Measurements from ENCODE around the gene SMIM9. TPM values are rescaled to one million over a fixed set of nuclear protein-coding genes. Genes with fewer than 3 reads are reported as not detected.

Gene SMIM9
- polyA plus RNA-seq, 3 donors: not detected

DNA sequence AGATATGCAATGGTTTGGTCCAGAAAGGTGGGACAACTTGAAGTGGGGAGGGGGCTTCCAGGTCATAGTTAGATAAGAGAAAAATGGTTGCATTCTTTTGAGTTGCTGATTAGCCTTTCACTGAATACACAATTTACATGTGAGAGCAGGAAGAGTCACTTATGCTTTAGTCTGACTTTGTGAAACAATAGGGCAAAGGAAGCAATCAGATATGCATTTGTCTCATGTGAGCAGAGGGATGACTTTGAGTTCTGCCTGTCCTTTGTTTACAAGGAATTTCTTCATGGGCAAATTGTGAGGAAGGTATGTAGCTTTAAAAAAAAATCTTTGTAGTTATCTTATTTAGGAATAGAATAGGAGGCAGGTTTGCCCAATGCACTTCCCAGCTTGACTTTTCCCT lies 12.9 kb downstream of the SMIM9 start:
- H3K9ac ChIP-seq (ENCODE audit: insufficient read depth, low read length, poor library complexity, severe bottlenecking): no peak overlapping the region
- TF ChIP-seq, protein P1, sequence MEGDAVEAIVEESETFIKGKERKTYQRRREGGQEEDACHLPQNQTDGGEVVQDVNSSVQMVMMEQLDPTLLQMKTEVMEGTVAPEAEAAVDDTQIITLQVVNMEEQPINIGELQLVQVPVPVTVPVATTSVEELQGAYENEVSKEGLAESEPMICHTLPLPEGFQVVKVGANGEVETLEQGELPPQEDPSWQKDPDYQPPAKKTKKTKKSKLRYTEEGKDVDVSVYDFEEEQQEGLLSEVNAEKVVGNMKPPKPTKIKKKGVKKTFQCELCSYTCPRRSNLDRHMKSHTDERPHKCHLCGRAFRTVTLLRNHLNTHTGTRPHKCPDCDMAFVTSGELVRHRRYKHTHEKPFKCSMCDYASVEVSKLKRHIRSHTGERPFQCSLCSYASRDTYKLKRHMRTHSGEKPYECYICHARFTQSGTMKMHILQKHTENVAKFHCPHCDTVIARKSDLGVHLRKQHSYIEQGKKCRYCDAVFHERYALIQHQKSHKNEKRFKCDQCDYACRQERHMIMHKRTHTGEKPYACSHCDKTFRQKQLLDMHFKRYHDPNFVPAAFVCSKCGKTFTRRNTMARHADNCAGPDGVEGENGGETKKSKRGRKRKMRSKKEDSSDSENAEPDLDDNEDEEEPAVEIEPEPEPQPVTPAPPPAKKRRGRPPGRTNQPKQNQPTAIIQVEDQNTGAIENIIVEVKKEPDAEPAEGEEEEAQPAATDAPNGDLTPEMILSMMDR (IDR thresholded peaks at IDR 0.05): no peak
- H2AFZ ChIP-seq (ENCODE audit: insufficient read depth, low read depth, low read length, poor library complexity, severe bottlenecking): no peak overlapping the region
- H3K4me1 Mint-ChIP-seq: no peaks in the 10 kb centered on the region
- H3K4me1 ChIP-seq (ENCODE audit: control insufficient read depth in 1 of 2, insufficient read depth in 2 of 2, low read length in 2 of 2): no peaks in the 10 kb centered on the region
- peaks cover 0 to 8% (median 6%) of the 10 kb centered on the region in 7 donors for H3K9me3 Mint-ChIP-seq
- H3K27ac Mint-ChIP-seq: no peak overlapping the region
- no peaks in the 10 kb centered on the region for H3K36me3 Mint-ChIP-seq
- DNase-seq: no peak
- intact Hi-C loops (cut with micrococcal nuclease): no loop called here
- no peaks in the 10 kb centered on the region for H4K20me1 ChIP-seq (ENCODE audit: insufficient read depth, low read length)
- H3K27me3 ChIP-seq (ENCODE audit: control insufficient read depth in 2 of 2, insufficient read depth in 2 of 2, low read length in 2 of 2): no peaks in the 10 kb centered on the region
- no peak overlapping the region for H3K4me2 ChIP-seq (replicated peaks; ENCODE audit: extremely low read depth, low read length, poor library complexity, severe bottlenecking)
- no peak overlapping the region for H3K4me3 Mint-ChIP-seq
- no peaks in the 10 kb centered on the region for H3K36me3 ChIP-seq (replicated peaks in 1 of 2; ENCODE audit: control insufficient read depth in 1 of 2, insufficient read depth in 2 of 2, low read length in 2 of 2)
- peaks cover 0 to 2% (median 0%) of the 10 kb centered on the region in 3 donors for H3K27me3 Mint-ChIP-seq (ENCODE audit: low read depth in 3 of 3)
- no peaks in the 10 kb centered on the region for H3K9me3 ChIP-seq (replicated peaks in 1 of 2; ENCODE audit: control insufficient read depth in 1 of 2, insufficient read depth in 1 of 2, low read length in 2 of 2)
- no peak overlapping the region for H3K27ac ChIP-seq (ENCODE audit: low read depth in 1 of 2, low read length in 2 of 2)
- H3K79me2 ChIP-seq (ENCODE audit: insufficient read depth, low read length): no peaks in the 10 kb centered on the region
- no peak overlapping the region for H3K4me3 ChIP-seq (replicated peaks in 1 of 3; ENCODE audit: low read depth in 2 of 3, low read length in 3 of 3)

DNA sequence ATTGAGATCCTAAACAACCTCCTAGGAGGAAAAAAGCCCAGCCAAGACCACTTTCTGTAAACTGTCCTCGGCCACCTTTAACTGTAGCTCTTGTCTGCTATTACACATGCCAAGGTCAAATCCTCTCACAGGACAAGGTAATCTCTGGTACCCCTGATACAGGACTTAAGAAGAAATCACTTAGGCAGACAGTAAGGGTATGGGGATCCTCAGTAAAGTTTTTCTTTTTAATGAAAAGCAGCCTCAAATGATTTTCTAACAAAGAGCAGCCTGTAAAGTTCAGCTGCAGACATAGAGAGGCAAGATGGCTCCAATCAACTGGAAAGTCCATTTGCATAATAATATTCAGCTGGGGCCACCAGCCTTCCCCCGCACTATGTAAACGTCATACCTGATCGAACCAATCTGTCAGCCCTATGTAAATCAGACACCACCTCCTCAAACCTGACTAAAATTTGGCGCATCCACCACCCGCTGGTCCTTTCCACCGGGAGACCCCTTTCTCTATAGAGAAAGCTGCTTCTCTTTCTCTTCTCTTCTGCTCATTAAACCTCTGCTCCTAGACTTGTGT lies 14.6 kb downstream of the SMIM9 start:
- no peak overlapping the region for H3K4me3 Mint-ChIP-seq
- Histone ChIP-seq H3K27me3 (ENCODE audit: control insufficient read depth in 2 of 2, insufficient read depth in 2 of 2, low read length in 2 of 2) (no peaks in the 10 kb centered on the region), H4K20me1 (ENCODE audit: insufficient read depth, low read length) (no peaks in the 10 kb centered on the region), H3K4me1 (ENCODE audit: control insufficient read depth in 1 of 2, insufficient read depth in 2 of 2, low read length in 2 of 2) (no peaks in the 10 kb centered on the region), H3K4me2 (replicated peaks; ENCODE audit: extremely low read depth, low read length, poor library complexity, severe bottlenecking) (no peak overlapping the region), H3K79me2 (ENCODE audit: insufficient read depth, low read length) (no peaks in the 10 kb centered on the region), H2AFZ (ENCODE audit: insufficient read depth, low read depth, low read length, poor library complexity, severe bottlenecking) (no peak overlapping the region), H3K9me3 (replicated peaks in 1 of 2; ENCODE audit: control insufficient read depth in 1 of 2, insufficient read depth in 1 of 2, low read length in 2 of 2) (no peaks in the 10 kb centered on the region), H3K36me3 (replicated peaks in 1 of 2; ENCODE audit: control insufficient read depth in 1 of 2, insufficient read depth in 2 of 2, low read length in 2 of 2) (no peaks in the 10 kb centered on the region), H3K4me3 (replicated peaks in 1 of 3; ENCODE audit: low read depth in 2 of 3, low read length in 3 of 3) (no peak overlapping the region), H3K27ac (ENCODE audit: low read depth in 1 of 2, low read length in 2 of 2) (no peak overlapping the region), H3K9ac (ENCODE audit: insufficient read depth, low read length, poor library complexity, severe bottlenecking) (no peak overlapping the region)
- intact Hi-C loops (cut with micrococcal nuclease): no loop called here
- H3K27ac Mint-ChIP-seq: peak overlapping the region in 1 of 7 donors; percentile 42
- no peaks in the 10 kb centered on the region for H3K4me1 Mint-ChIP-seq
- WGBS (ENCODE audit: insufficient coverage): 80% methylated on average over 2 of the region's 7 CpGs
- no peaks in the 10 kb centered on the region for H3K36me3 Mint-ChIP-seq
- peaks cover 0 to 2% (median 0%) of the 10 kb centered on the region in 3 donors for H3K27me3 Mint-ChIP-seq (ENCODE audit: low read depth in 3 of 3)
- H3K9me3 Mint-ChIP-seq: peaks cover 0 to 8% (median 6%) of the 10 kb centered on the region in 7 donors
- TF ChIP-seq, protein P1 (IDR thresholded peaks at IDR 0.05): no peak
- DNase-seq: no peak

Data from CD14-positive monocyte (primary cell).